Subcutaneous preadipocyte (primary cell): ENCODE data around the gene RAB41. TPM values are rescaled to one million over a fixed set of nuclear protein-coding genes. Genes with fewer than 3 reads are reported as not detected.

ENCODE experiments used
- small RNA-seq: library from RNA; depleted of rRNA; stranded (forward); fragments of <200 nt; gene quantifications from one replicate; pipeline ENCODE3, GENCODE V24; 2012
- total RNA-seq: library from RNA; depleted of rRNA; stranded (reverse); fragments of >200 nt; gene quantifications from 2 replicates; pipeline ENCODE4 v1.2.3, GENCODE V29; 2012

RAB41 gene
- total RNA-seq, result not detected in 2 replicates

DNA sequence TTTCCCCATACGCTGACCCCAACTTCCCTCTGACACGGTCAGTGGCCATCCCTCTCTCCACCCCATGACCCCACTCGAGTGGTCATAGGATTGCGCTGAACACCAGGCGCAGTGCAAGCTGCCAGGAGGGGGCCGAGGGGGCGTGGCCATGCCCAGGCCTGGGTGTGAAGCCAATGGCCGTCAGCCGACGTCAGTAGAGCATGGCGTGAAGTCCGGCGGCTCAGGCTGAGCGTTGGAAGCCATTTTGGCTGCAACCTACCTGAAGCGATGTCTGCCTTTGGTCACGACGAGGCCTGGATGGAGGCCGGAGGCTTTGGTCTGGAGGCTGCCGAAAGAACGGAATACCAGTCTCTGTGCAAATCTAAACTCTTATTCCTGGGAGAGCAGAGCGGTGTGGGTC lies at the start of gene RAB41:
Gene RAB41 (plus strand): TSS at position 222 of the 400 bp plus-strand sequence. CDS start 46 bp downstream, at position 268.

DNA sequence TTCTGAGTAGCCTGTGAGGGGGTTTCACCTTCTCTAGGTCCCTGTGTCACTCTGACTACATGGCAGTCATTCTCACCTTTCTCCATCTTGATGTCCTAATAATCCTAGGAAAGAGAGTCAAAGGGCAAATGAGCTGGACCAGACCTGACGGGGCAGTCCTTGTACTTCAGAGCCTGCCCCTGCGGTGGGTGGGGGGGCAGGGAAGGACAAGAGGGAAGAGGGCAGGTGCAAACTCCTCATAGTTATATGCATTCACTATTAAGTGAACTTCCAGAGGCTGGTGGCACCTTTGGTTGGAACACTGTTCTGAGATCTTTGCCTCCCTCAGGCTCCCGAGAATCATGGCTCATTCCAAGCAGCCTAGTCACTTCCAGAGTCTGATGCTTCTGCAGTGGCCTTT lies 47.6 kb upstream of the RAB41 start, which contains the start of gene AWAT1:
Gene AWAT1 (plus strand): TSS at position 301 of the 400 bp plus-strand sequence. CDS start 41 bp downstream, at position 342.

DNA sequence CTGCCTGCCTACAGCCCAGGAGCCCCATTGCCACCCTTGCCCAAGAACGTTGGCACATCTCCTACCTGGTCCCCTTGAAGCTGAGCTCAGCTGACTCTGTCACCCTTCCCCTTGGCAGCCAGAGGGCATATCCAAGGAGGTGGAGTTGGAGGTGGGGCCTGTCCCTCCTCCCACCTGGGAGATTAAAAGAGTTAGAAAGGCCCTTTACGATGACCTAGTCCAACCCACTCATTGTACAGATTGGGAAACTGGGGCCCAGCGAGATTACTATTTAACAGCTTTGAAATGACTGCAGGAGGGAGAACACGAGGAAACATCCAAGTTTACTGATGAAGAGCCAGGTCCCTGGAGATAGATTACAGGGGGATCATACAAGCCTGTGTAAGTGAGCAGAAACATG lies 21.9 kb upstream of the RAB41 start, which contains the start of gene P2RY4:
Gene P2RY4 (minus strand): TSS at position 101 of the 400 bp plus-strand sequence. CDS start 580 bp downstream, outside the sequence.

DNA sequence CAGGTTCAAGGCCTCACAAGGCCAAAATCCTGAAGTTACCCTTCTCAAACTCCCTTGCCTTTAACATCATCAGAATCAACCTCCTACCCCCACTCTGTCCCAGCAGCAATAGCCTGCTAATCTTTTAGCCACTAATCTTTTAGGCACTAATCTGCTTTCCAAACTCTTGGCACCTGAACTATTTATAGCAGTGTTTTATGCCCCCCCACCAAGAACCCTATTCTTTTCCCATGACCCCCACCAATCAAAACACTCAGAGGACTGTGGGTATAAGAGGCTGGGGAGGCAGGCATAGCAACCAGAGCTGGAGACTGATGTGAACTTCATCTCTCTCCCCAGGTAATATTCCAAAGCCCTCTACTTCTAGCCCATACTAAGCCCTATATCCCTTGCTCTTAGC lies 13.9 kb upstream of the RAB41 start, which contains the start of gene ARR3:
Gene ARR3 (plus strand): TSS at position 301 of the 400 bp plus-strand sequence. CDS start 1,052 bp downstream, outside the sequence.

GRCh38 chrX:70289793-70290770 lies 8.1 kb downstream of the RAB41 start, which contains the start of the genes KIF4A and PDZD11:
Gene KIF4A, plus strand, starts transcription at chrX:70290104. Its CDS starts 355 bp downstream, at chrX:70290459.
Gene PDZD11, minus strand, starts transcription at chrX:70289927. Its CDS starts 586 bp downstream, at chrX:70289341.

Small RNA genes lying within 50 kb of the gene (small RNA-seq; reads per million reads assigned to genes)
- 0.11 reads per million for gene RNA5SP507

Other genes with a start within 250 kb of the RAB41 start
- gene AWAT2, start 232.2 kb upstream of the RAB41 start, total RNA-seq, result not detected in 2 replicates
- gene OTUD6A, start 219.7 kb upstream of the RAB41 start, total RNA-seq, result not detected in 2 replicates
- 44.4 and 64.7 TPM in 2 replicates for gene IGBP1, start 148.7 kb upstream of the RAB41 start, total RNA-seq
- not detected in 2 replicates for gene DGAT2L6, start 104.7 kb upstream of the RAB41 start, total RNA-seq
- not detected in 2 replicates for gene AWAT1, start 47.5 kb upstream of the RAB41 start, total RNA-seq
- gene P2RY4, start 22.0 kb upstream of the RAB41 start, total RNA-seq, result under 0.01 and 0.39 TPM in 2 replicates
- gene ARR3, start 13.8 kb upstream of the RAB41 start, total RNA-seq, result not detected in 2 replicates
- 40.9 and 56.6 TPM in 2 replicates for gene PDZD11, start 7.8 kb downstream of the RAB41 start, total RNA-seq
- 11.0 and 17.8 TPM in 2 replicates for gene KIF4A, start 7.9 kb downstream of the RAB41 start, total RNA-seq
- under 0.01 TPM in 2 replicates for gene GDPD2, start 141.1 kb downstream of the RAB41 start, total RNA-seq
- 2.2 and 3.9 TPM in 2 replicates for gene DLG3, start 162.7 kb downstream of the RAB41 start, total RNA-seq